Endothelial cell (in vitro differentiated cells): Measurements from ENCODE around the gene SLC2A4. TPM values are rescaled to one million over a fixed set of nuclear protein-coding genes. Genes with fewer than 3 reads are reported as not detected.

Experiments
- DNase-seq: peaks from one replicate; pipeline ENCODE4 v3.0.0; 2021; ENCODE audit warnings: low spot score
- H3K27ac Mint-ChIP-seq: one replicate; pipeline ENCODE4 v1.8.0; 2021; ENCODE audit warnings: mixed read lengths, inconsistent platforms; ENCODE audit not compliant: unreplicated experiment
- H3K27me3 Mint-ChIP-seq: one replicate; pipeline ENCODE4 v1.8.0; 2021; ENCODE audit warnings: mild to moderate bottlenecking, moderate library complexity, mixed read lengths, inconsistent platforms; ENCODE audit not compliant: unreplicated experiment
- H3K36me3 Mint-ChIP-seq: one replicate; pipeline ENCODE4 v1.8.0; 2021; ENCODE audit warnings: mild to moderate bottlenecking, low read depth, mixed read lengths, inconsistent platforms; ENCODE audit not compliant: unreplicated experiment
- H3K4me1 Mint-ChIP-seq: one replicate; pipeline ENCODE4 v1.8.0; 2021; ENCODE audit warnings: mild to moderate bottlenecking, mixed read lengths, inconsistent platforms; ENCODE audit not compliant: unreplicated experiment
- H3K4me3 Mint-ChIP-seq: one replicate; pipeline ENCODE4 v1.8.0; 2021; ENCODE audit warnings: mild to moderate bottlenecking, mixed read lengths, inconsistent platforms; ENCODE audit not compliant: unreplicated experiment
- H3K9me3 Mint-ChIP-seq: one replicate; pipeline ENCODE4 v1.8.0; 2021; ENCODE audit warnings: mixed read lengths, inconsistent platforms; ENCODE audit not compliant: unreplicated experiment
- CTCF ChIP-seq: fragments of 200-600 bp; sonication (generic); IDR thresholded peaks from one replicate; pipeline ENCODE4 v1.5.0; 2021; ENCODE audit warnings: antibody characterized with exemption; ENCODE audit not compliant: unreplicated experiment
- total RNA-seq: library from RNA; stranded (reverse); fragmentation: NEBNext Ultra II Directional; extraction: Animal tissue kit (Norgen Biotek cat#: 25700); gene quantifications from one replicate; pipeline ENCODE4 v1.2.1, GENCODE V29; 2021; ENCODE audit not compliant: unreplicated experiment

The SLC2A4 gene
- total RNA-seq, 1 donor from 2014 or later, result 2.2 TPM

GRCh38 chr17:7306911-7307685, 25.6 kb downstream of the SLC2A4 start, which contains the start of gene EIF5A:
EIF5A (plus strand) TSS chr17:7307628; CDS start chr17:7309636, 2,008 bp downstream.
- Mint-ChIP-seq H3K36me3 (peaks cover 29% of the 10 kb centered on the region), H3K27me3 (peaks cover 19% of the 10 kb centered on the region), H3K4me3 (peak within 1 kb of the TSS; percentile 96), H3K4me1 (peaks cover 29% of the 10 kb centered on the region), H3K27ac (peak within 1 kb of the TSS; percentile 92), H3K9me3 (no peaks in the 10 kb centered on the region)
- no peak for TF ChIP-seq CTCF
- DNase-seq, result peak; percentile 100

GRCh38 chr17:7307686-7308624, 26.4 kb downstream of the SLC2A4 start:
- peaks cover 34% of the 10 kb centered on the region for H3K36me3 Mint-ChIP-seq
- no peaks in the 10 kb centered on the region for H3K9me3 Mint-ChIP-seq
- peak overlapping the region; percentile 92 for H3K27ac Mint-ChIP-seq
- H3K4me1 Mint-ChIP-seq, result peaks cover 34% of the 10 kb centered on the region
- peaks cover 22% of the 10 kb centered on the region for H3K27me3 Mint-ChIP-seq
- H3K4me3 Mint-ChIP-seq, result peak overlapping the region; percentile 96
- TF ChIP-seq CTCF, result no peak
- DNase-seq, result peak; percentile 58

DNA sequence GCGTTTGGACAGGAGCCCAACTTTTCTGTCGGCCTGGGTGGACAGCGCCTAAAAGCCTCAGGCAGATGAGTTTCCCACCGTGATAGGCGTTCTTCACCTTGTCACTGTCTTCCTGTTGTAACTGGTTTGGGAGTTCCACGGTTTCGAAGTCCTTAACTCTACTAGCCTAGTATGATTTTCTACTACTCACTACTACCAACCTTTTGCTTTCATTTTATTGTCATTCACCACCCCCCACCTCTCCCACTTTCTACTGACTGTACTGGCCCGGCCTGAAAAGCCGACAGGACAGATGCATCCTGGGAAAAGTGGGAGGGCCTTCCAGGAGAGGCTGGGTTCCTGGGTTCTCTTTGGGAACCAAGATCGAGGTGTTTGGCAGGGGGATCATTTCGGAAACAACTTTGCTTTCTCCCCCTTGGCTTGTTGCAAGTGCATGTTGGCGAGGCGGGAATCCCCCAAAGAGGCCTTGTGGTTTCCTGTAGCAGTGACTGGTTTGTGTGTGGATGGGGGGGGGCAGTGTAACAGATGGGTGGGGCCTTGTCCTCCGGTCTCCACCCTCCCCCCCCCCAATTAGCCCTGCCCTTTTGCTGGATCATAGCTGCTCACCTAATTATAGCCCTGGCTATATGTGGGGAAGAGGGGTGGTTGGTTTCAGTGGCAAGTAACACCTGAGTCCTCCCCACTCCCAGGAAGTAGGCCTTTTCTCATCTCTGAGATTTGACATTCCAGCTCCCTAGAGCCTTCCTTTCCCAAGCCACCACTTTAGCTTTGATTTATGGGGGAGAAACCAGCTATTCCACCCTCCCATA, 27.3 kb downstream of the SLC2A4 start:
- peaks cover 22% of the 10 kb centered on the region for H3K27me3 Mint-ChIP-seq
- H3K27ac Mint-ChIP-seq, result peak overlapping the region; percentile 86
- DNase-seq, result peak; percentile 67
- peaks cover 37% of the 10 kb centered on the region for H3K4me1 Mint-ChIP-seq
- H3K36me3 Mint-ChIP-seq, result peaks cover 41% of the 10 kb centered on the region
- H3K4me3 Mint-ChIP-seq, result peak overlapping the region; percentile 96
- TF ChIP-seq CTCF, result no peak
- no peaks in the 10 kb centered on the region for H3K9me3 Mint-ChIP-seq

DNA sequence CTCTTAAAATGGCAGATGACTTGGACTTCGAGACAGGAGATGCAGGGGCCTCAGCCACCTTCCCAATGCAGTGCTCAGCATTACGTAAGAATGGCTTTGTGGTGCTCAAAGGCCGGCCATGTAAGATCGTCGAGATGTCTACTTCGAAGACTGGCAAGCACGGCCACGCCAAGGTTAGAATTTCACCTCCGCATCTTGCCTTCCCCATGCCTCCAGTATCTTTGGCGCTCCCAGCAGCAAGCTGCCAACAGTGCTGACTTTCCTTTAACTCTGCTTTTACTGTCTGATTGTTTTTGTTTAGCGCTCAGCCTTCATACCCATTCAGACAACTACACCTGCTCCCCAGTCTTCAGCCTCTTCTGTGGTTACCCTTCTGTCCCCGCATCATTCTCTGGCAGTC, 28.1 kb downstream of the SLC2A4 start:
- peaks cover 44% of the 10 kb centered on the region for H3K4me1 Mint-ChIP-seq
- no peaks in the 10 kb centered on the region for H3K9me3 Mint-ChIP-seq
- no peak for DNase-seq
- TF ChIP-seq CTCF, result no peak
- H3K36me3 Mint-ChIP-seq, result peaks cover 49% of the 10 kb centered on the region
- H3K27ac Mint-ChIP-seq, result peak overlapping the region; percentile 72
- peak overlapping the region; percentile 96 for H3K4me3 Mint-ChIP-seq
- peaks cover 25% of the 10 kb centered on the region for H3K27me3 Mint-ChIP-seq
